Activated CD8-positive, alpha-beta memory T cell treated with anti-CD3 and anti-CD28 coated beads for 4 hours (primary cell): ENCODE data around the gene PPP1R14B.

Experiments used
- DNase-seq, 2 donors: peaks; one replicate each; pipeline ENCODE4 v3.0.0-alpha.2; 2020; ENCODE audit warnings: low read depth in 2 of 2

Gene PPP1R14B, protein sequence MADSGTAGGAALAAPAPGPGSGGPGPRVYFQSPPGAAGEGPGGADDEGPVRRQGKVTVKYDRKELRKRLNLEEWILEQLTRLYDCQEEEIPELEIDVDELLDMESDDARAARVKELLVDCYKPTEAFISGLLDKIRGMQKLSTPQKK

GRCh38 chr11:64246871-64247728, at the start of gene PPP1R14B:
Gene PPP1R14B, minus strand, starts transcription at chr11:64246943. Its CDS starts 270 bp downstream, at chr11:64246673.
- DNase-seq, result peak; percentile 59 to 66

GRCh38 chr11:64296236-64296635, 49.5 kb upstream of the PPP1R14B start:
- no peak for DNase-seq

DNA sequence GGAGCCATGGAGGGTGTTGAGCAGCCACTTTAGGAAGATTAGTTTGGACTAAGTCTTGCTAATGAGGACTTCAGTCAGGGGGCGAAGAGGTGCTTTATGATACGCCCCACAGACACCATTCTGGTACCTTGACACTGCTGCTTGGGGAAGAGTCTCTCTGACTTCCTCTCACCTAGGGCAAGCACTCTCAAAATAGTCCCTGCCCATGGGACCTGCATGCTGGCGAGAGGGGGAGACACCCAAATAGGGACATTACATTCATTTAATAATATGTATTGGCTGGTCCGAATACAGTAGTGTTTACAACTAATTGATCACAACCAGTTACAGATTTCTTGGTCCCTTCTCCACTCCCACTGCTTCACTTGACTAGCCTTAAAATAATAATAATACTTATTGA, 49.0 kb upstream of the PPP1R14B start:
- DNase-seq, result no peak

GRCh38 chr11:64294774-64295173, 48.0 kb upstream of the PPP1R14B start:
- DNase-seq, result no peak

GRCh38 chr11:64292460-64293254, 45.9 kb upstream of the PPP1R14B start:
- no peak for DNase-seq

- DNase-seq, result no peak
Measured at GRCh38 chr11:64291752-64292459, 45.2 kb upstream of the PPP1R14B start.

- no peak for DNase-seq
Measured at GRCh38 chr11:64291262-64291751, 44.6 kb upstream of the PPP1R14B start, which contains the start of gene KCNK4. Gene KCNK4, plus strand, starts transcription at chr11:64291302. Its CDS starts 1,717 bp downstream, at chr11:64293019.

DNA sequence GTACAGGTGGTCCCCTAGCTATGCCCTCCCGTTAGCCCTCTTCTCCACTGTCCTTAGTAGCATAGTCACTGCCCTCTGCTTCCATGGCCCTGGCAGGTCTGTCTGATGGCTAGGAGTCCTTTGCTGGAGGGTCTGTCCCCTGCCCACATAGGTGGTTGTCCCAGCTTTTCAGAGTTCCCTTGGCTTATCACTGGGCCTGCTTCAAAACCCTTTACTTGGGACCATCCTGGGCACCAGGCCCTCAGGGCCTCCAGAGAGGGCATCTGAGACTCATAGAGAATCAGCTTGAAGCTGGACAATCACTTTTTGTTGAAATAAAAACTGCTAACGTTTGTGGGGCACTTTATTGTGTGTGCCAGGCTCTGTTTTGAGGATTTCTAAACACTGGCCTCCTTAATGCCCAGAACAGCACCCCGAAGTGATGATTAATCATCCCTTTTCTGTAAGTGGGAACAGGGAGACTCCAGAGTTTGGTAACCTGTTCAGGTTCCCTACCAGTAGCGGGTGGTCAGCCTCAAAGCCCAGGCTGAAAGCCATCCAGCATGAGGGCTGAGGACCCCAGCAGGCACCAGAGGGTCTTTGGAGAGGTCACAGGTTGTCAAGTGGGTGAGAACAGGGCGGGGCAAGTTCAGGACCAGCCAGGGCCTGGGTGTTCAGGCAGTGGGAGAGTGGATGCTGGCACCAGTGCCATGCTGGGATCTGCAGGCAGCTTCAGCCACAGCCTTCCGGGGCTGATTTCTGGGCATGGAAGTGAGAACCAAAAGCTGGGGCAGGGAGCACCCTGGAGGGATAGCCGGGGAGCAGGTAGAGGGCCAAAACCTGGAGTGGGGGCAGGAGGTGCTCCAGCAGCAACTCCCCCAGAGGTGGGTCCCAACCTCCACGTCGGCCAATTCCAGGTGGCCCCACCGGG, 43.9 kb upstream of the PPP1R14B start:
- DNase-seq, result no peak

GRCh38 chr11:64289002-64289564, 42.3 kb upstream of the PPP1R14B start:
- DNase-seq, result no peak

DNA sequence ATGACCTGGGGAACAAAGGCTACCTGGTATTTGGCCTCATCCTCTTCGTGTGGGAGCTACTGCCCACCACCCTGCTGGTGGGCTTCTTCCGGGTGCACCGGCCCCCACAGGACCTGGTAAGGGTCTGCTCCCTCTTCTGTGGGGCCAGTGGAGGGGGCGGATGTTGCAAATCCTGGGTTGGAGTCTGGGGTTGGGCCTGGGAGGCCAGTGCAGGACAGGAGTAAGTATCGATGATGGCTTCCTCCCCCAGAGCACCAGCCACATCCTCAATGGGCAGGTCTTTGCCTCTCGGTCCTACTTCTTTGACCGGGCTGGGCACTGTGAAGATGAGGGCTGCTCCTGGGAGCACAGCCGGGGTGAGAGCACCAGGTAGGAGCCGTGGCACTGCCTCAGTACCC, 41.6 kb upstream of the PPP1R14B start:
- DNase-seq, result no peak

GRCh38 chr11:64287676-64288352, 41.1 kb upstream of the PPP1R14B start:
- no peak for DNase-seq

DNA sequence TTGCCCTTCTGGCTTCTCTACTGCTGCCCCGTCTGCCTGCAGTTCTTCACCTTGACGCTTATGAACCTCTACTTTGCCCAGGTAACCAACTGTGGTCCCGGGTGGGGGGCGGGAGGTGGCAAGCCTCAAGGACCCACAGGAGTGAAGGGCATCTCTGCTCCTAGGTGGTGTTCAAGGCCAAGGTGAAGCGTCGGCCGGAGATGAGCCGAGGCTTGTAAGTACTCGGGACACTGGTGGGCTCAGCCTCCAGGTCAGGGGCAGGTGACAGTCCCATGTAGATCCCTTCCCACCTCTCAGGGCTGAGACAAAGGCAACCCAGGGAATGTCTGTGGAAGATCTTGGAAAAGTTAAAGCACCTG, 40.0 kb upstream of the PPP1R14B start:
- no peak for DNase-seq

- DNase-seq, result no peak
Measured at GRCh38 chr11:64285885-64286800, 39.4 kb upstream of the PPP1R14B start.

GRCh38 chr11:64284962-64285884, 38.5 kb upstream of the PPP1R14B start, which contains the start of gene GPR137:
Gene GPR137, plus strand, starts transcription at chr11:64285848. Its CDS starts 677 bp downstream, at chr11:64286525.
- DNase-seq, result peak; percentile 80 to 81

GRCh38 chr11:64284048-64284961, 37.6 kb upstream of the PPP1R14B start, which contains the start of gene BAD:
Gene BAD, minus strand, starts transcription at chr11:64284665. Its CDS starts 297 bp downstream, at chr11:64284368.
- peak; percentile 84 to 86 for DNase-seq

DNA sequence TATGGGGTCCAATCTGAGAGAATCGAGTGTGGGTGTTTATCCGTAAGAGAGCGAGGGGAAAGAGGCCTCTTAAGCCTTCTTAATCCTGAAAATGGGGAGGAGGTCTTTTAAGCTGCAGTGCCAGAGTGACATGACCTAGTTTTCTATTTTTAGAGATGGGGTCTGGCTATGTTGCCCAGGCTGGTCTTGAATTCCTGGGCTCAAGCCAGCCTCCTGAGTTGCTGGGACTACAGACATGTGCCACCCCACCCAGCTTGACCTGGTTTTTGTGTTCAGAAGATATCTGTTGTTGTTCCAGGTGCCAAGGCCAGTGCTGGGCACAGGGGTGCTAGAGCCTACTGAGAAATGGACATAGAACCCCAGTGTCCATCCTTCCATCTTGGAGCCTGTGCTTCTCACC, 36.3 kb upstream of the PPP1R14B start:
- no peak for DNase-seq
